ENCODE measurements around the gene C2CD5. TPM values are rescaled to one million over a fixed set of nuclear protein-coding genes. Genes with fewer than 3 reads are reported as not detected.
"Not testable (repeated sequence)": the region's sequence is repeated elsewhere in the genome, so short reads cannot be mapped to it uniquely, and the experiment has no call there.

The C2CD5 gene
- total RNA-seq, 1 donor from 2014 or later = 19.5 TPM

DNA sequence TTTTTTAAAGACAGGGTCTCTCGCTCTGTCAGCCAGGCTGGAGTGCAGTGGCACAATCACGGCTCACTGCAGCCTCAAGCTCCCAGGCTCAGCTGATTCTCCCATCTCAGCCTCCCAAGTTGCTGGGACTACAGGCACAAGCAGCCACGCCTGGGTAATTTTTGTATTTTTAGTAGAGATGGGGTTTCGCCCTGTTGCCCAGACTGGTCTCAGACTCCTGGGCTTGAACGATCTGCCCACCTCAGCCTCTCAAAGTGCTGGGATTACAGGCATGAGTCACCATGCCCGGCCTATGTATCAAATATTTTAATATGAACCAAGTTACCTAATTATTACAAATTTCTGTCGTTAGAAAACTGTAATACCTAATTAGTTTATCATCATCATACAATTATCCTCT is 63.5 kb downstream of the C2CD5 start:
- DNase-seq (ENCODE audit: low read depth, low spot score) = not testable (repeated sequence)

GRCh38 chr12:22480016-22480415 is 64.3 kb downstream of the C2CD5 start:
- DNase-seq (ENCODE audit: low read depth, low spot score) = no peak

DNA sequence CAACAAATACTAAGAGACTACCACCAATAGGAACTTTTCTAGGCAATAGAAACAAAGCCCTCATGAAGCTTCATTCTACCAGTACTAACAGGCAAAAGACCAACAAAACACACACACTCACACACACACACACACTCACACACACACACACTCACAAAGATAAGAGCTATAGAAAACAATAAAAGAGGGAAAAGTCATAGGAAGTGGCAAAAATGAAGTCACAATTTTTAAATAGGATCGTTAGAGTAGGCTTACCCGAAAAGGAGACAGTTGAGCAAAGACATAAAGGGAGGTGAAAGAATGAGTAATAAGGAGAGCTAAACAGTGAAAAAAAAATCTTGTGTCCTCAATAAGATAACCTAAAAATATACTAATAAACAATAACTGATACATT is 66.5 kb downstream of the C2CD5 start:
- DNase-seq (ENCODE audit: low read depth, low spot score) = no peak

DNA sequence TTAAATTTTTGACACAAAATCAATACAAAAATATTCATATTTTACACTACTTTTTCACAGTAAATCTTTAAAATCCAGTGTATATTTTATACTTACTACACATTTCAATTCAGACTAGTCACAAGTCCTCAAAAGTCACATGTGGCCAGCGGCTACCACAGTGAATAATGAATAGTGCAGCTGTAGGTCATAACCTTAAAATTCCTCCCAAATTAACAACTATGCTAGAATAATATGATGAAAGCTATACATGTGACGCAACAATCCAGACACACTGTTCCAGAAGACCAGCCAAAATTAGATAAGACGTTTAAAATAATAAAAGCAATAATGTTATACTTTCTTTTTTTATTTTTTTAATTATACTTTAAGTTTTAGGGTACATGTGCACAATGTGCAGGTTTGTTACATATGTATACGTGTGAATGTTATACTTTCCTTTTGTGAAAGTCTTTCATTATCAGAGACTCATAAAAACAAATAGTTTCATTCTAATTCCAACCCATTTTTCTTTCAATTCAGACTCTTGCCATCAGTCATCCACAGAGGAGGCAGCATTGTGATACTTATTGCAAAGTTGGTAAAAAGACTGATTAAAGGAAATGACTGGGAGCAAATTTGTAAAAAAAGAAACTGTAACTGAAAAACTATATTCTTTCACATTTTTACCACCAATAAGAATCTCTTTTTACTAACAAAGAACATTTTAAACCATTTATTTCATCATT is 67.0 kb downstream of the C2CD5 start:
- no peak for DNase-seq (ENCODE audit: low read depth, low spot score)

DNA sequence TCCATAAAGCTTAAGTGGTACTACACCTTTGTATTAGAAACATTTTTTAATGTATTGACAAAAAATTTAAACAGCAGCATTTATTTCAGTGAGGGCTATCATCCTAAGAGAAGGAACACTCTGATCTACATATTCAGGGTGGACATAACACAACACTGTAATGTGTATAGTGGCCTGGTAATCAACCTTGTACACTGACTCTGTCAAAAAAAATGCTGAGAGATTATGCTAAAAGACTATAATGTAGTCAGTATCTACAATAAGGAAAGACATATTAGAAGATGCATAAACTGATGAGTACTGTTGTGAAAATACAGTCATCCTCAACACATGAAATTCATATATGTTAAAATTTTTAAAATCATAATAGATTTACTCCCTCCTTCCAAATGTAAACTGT is 68.2 kb downstream of the C2CD5 start:
- no peak for DNase-seq (ENCODE audit: low read depth, low spot score)

- no peak for DNase-seq (ENCODE audit: low read depth, low spot score)
Measured at GRCh38 chr12:22474970-22475720, 69.2 kb downstream of the C2CD5 start.

- no peak for DNase-seq (ENCODE audit: low read depth, low spot score)
Measured at GRCh38 chr12:22473212-22473611, 71.1 kb downstream of the C2CD5 start.

GRCh38 chr12:22467190-22467589 is 77.2 kb downstream of the C2CD5 start:
- DNase-seq (ENCODE audit: low read depth, low spot score) = no peak

- DNase-seq (ENCODE audit: low read depth, low spot score) = no peak
Measured at GRCh38 chr12:22463306-22463705, 81.0 kb downstream of the C2CD5 start.

DNA sequence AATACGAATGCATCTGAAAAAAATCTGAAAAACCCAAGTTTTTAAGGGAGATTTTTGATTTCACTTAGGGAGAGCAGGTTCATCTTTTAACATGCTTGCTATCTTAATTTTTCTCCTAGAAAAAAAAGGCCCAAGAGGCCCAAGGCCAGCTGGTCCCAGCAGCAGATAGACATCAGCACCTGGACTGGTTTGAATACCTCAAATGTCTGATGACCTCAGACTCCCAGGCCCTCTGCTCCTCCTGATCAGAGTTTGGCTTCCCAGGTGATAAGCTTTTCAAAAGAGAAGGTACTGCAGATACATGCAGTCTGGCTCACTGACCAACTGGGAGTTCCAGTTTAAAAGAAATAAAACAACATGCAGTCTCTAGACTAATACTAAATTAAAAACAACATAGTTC is 82.6 kb downstream of the C2CD5 start:
- DNase-seq (ENCODE audit: low read depth, low spot score) = no peak

DNA sequence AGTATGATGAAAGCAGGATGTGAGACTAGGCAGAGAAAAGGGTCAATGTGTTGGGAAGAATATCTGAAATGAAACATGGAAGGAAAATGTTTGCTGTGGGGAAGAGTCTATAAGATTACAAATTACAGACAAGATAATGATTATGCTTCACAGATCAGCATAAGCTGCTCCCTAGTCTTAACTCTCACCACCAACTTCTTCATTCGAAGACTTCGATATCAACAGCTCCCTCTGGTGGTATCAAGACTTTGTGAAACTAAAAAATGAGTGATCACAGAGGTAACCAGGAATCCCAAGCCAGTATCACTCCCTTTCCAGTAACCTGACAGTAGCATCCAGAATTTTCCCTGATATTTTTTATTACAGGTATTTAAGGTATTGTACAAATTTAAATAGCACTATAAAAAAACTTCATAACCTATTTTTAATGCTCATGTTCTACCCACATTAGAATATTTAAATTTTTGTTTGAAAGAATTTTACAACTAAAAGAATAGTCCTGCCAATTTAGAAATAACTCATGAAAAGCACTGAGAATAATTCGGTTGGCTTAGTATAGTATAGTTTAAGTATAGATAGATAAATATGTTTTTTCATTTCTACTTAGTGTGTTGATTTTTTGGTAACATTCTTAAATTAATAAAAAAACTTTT is 84.4 kb downstream of the C2CD5 start:
- DNase-seq (ENCODE audit: low read depth, low spot score) = no peak

DNA sequence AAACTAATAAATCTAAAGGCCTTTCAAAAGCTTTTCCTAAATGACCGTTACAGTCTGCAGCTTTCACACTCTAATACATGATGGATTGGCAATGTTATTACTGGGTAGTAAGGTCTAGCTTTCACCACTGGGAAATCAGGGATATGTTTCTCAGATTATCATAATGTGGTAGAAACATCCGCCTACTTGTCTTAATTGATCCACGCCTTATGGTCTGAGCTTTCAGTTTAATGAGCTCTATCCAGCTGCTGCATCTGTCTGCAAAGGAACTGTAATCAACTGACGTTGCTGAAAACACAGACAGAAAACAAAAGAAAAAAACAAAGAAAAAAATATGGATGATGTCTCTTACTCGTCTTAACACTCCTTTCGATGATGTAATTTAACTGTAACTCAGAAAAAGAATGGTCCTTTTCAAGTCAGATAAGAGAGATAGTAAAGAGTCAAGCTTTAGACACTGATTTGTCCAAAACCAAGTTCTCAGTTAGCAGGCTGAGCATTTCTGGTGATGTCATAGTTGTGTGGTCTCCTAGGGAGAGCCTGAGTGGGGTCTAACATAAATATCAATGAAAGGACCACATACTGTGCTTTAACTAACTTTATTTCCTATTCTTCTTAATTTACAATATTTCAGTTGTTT is 85.9 kb downstream of the C2CD5 start:
- DNase-seq (ENCODE audit: low read depth, low spot score) = no peak

DNA sequence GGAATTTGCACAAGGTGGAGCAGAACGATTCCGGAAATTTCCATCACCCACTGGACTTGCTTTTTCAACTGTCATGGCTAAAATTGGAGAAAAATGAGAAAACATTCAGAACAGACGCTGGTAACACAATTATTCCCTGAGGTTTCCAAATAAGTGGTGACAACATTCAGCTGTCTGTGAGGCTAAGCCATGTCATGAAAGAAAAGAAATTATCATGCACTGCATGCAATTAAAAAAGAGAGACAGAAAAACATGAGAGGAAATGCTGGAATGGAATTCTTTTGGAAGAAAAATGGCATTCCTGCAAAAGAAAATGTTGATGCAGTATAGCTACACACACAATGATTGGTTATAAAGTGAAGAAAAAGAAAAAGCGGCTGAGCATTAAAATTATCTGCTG is 87.3 kb downstream of the C2CD5 start:
- no peak for DNase-seq (ENCODE audit: low read depth, low spot score)

DNA sequence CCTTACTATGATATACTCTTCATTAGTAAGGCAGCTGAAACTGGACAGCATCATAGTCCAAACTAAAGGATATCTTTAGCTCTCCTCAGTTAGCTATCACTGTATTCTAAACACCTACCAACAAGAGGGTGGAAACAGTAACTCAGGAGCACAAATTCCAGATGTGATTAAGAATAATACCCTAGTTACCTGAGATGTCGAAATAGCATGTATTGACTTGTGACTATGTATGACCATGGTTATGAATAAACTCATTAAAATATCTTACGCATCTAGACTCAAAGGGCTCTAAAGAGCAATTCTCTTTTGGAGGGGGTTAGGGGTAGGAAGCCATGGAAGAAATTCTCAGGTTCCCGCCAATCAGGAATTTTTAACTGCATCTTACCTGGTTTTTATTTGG is 90.8 kb downstream of the C2CD5 start:
- no peak for DNase-seq (ENCODE audit: low read depth, low spot score)

GRCh38 chr12:22447223-22447622 is 97.1 kb downstream of the C2CD5 start:
- DNase-seq (ENCODE audit: low read depth, low spot score) = no peak

DNA sequence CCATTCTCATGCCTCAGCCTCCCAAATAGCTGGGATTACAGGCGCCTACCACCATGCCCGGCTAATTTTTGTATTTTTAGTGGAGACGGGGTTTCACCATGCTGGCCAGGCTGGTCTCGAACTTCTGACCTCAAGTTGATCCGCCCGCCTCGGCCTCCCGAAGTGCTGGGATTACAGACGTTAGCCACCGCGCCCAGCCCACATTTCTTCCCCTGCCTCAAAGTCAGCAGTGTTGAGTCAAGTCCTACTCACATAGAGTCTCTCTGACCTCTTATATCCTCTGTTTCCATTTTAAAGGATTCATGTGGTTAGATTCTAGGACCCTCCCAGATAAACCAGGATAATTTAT is 100.1 kb downstream of the C2CD5 start:
- not testable (repeated sequence) for DNase-seq (ENCODE audit: low read depth, low spot score)

DNA sequence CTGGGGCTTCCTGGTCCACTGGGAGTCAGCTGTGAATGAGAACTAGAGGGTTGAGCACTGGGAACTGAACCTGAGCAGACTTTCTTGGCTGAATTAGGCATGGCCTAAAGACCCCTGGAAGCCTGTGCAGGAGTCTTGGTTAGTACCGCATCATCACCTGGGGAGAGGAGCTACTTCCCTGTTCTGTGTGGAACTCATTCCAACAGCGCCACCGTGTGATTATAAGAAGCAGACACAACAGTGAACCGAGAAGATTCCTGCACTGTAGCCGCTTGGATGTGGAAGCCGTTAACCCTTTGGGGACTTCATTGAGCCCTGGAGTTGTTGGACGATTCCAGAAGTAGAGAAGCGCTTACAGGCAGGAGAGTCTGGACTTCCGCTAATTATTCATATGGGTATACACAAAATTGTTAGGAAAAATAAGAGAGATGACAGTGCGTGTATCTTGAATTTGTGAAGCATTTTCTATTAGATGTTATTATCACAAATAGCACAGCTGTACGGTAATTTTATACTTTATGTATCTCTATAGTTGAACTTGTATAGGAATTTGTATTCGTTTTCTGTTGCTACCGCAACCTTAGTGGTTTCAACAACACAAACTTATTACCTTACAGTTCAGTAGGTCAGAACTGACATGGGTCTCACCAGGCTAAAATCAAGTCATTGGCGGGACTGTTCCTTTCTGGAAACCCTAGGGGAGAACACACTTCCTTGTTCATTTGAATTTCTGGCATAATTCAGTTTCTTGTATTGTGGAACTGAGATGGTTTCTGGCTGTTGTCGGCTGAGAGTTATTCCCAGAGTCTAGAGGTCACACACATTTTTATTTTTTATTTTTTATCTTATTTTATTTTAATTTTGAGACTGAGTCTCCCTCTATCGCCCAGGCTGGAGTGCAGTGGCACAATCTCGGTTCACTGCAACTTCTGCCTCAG is 100.7 kb downstream of the C2CD5 start:
- DNase-seq (ENCODE audit: low read depth, low spot score) = peak; percentile 37

DNA sequence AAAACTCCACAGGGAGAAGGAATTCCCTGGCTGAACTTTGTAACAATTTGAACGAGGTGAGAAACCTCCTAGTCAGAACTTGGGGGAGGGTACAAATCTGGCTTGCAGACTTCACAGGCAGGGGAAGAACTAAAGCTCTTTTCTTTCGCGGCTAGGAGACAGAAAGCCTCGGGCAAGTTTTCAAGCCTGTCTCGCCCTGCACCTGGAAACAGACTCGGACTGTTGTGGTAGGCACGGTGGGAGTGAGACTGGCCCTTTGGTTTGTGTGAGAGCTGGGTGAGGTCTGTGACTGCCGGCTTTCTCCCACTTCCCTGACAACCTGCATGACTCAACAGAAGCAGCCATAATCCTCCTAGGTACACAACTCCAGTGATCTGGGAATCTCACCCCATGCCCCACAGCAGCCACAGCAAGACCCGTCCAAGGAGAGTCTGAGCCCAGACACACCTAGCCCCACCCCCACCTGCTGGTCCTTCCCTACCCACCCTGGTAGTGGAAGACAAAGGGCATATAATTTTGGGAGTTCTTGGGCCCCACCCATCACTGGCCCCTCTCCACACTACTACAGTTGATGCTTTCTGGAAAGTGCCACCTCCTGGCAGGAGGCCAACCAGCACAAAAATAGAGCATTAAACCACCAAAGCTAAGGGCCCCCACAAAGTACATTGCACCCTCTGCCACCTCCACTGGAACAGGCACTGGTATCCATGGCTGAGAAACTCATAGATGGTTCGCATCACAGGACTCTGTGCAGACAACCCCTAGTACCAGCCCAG is 107.1 kb downstream of the C2CD5 start:
- no peak for DNase-seq (ENCODE audit: low read depth, low spot score)

- DNase-seq (ENCODE audit: low read depth, low spot score) = no peak
Measured at GRCh38 chr12:22435583-22435982, 108.8 kb downstream of the C2CD5 start.

- DNase-seq (ENCODE audit: low read depth, low spot score) = no peak
Measured at GRCh38 chr12:22431693-22432251, 112.6 kb downstream of the C2CD5 start.
